NCI-H1694 treated with DMSO at 0.1 percent for 48 hours (cell line): Measurements from ENCODE around the gene PNLDC1.

Source experiments
- DNase-seq: peaks from one replicate; lab custom pipeline; 2025; lab: John Stamatoyannopoulos, UW

PNLDC1 gene, protein sequence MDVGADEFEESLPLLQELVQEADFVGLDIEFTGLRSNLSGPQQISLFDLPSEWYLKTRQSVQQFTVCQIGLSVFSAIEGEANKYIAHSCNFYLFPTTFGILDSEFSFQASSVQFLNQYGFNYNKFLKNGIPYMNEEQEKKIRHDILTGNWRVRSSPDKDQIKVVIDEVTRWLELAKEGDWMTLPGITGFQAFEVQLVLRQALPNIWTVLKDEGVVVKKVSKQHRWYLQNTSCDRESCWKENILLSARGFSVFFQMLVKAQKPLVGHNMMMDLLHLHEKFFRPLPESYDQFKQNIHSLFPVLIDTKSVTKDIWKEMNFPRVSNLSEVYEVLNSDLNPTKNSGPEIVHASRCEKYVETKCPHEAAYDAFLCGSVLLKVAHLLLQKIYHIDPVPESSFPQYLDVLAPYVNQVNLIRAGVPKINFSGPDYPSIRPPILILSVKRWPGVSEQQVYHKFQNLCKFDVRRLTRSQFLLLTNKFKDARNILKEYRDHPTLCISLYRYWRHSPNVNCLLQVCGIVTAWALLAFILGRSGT

DNA sequence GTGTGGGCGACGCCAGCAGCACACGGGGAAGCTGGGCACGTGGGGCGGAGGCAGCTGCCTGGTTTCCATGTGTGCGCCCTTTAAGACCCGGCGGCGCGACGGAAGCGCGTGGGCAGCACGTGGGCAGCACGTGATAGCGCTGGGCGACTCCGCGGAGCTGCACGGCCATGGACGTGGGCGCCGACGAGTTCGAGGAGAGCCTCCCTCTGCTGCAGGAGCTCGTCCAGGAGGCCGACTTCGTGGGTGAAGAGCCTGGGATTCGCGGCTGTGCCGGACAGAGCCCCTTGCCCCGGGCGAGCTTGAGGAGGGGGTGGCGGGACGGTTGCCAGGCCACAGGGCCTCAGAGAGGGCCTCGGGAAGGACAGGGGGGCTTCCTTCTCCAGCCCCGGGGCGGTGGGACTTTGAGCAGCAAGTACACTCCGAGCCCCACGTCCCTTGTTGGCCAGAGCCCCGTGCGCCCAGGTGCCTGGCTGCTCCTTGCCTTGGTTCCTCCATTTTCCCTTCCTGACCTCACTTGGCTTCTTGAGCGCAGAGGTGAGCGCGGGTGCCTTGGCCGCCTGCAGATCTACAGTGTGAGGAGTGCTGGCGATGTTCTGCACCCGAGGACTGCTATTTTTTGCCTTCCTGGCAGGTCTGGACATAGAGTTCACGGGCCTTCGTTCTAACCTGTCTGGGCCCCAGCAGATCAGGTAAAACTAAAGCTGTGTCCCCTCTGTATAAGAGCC is at the start of gene PNLDC1:
Gene PNLDC1 (plus strand): TSS at position 136 of the 725 bp plus-strand sequence. CDS start 32 bp downstream, at position 168.
- DNase-seq, result no peak

DNA sequence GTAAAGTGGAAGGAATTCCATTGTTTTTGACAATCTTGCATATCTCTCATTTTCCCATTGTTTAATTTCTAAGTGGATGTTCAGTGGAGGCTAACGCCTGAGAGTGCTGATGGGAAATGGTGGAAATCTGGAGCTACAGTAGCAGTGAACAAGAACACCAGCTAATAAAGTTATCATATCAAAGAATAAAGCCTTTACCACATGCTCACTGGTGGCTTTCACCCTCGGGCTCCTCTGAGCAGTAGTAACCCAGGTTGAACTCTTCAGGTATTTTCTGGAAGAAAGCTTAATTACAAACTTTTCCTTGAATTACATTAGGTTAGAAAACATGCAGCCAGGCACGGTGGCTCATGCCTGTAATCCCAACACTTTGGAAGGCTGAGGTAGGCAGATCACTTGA is 48.6 kb upstream of the PNLDC1 start:
- no peak for DNase-seq

DNA sequence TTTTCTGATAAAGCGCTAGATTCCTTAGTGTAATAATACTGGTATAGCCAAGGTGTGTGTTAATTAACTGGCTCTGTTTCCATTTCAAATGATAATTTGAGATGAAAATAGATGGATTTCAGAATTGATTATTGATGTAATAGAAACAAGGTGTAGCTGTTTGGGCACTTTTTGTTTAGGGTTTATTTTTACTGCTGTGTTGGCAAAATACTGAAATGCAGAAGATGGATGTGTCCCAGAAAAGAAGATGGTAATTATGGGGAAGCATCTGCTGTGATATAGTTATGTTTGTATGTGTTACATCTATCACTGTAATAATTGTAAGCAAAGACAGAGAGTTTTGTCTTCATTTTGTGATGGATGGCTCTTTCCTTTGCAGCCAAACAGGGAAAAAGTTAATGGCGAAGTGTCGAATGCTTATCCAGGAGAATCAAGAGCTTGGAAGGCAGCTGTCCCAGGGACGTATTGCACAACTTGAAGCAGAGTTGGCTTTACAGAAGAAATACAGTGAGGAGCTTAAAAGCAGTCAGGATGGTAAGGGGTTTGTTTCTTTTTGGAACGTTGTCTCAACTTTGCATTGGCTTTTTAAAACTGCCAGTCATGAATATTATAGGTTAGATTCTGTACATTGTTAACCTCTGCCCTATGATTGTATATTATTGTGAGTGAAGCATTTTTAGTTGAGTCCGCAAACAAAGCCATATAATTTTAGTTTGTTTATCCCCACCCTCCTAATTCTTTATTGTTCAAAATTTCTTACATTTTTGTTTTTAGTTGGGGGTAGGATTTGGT is 46.8 kb upstream of the PNLDC1 start:
- DNase-seq, result no peak

DNA sequence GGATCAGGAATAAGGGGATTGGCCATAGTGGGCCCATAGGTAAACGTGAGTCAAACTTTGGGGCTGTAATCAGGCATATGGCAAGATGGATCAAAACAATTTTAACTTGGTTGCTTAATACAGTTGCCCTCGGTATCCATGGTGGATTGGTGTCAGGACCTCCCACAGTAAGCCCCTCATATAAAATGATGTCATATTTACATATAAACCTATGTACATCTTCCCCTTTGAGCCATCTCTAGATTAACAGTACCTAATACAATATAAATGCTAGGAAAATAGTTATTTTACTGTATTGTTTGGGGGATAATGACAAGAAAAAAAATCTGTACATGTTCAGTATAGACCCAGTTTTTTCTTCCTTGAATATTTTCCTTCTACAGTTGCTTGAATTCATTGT is 45.7 kb upstream of the PNLDC1 start:
- DNase-seq, result no peak

DNA sequence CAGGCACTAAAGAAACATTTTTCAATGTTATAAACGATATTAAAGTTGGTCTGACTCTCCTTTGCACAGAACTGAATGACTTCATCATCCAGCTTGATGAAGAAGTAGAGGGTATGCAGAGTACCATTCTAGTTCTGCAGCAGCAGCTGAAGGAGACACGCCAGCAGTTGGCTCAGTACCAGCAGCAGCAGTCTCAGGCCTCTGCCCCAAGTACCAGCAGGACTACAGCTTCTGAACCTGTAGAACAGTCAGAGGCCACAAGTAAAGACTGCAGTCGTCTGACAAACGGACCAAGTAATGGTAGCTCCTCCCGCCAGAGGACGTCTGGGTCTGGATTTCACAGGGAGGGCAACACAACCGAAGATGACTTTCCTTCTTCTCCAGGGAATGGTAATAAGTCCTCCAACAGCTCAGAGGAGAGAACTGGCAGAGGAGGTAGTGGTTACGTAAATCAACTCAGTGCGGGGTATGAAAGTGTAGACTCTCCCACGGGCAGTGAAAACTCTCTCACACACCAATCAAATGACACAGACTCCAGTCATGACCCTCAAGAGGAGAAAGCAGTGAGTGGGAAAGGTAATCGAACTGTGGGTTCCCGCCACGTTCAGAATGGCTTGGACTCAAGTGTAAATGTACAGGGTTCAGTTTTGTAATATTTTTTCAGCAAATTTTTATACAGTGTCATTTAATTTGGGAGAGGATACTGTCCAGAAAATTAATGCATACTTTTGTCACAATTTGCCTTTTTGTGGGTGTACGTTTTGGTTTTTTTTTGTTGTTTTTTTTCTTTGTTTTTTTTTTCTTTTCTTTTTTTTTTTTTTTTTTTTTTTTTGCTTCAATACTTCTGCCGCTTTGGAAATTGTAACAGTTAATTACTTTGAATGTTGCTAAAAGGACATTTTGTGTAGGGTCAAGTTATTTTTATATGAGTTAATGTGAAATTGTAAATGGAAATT is 44.8 kb upstream of the PNLDC1 start:
- DNase-seq, result no peak

DNA sequence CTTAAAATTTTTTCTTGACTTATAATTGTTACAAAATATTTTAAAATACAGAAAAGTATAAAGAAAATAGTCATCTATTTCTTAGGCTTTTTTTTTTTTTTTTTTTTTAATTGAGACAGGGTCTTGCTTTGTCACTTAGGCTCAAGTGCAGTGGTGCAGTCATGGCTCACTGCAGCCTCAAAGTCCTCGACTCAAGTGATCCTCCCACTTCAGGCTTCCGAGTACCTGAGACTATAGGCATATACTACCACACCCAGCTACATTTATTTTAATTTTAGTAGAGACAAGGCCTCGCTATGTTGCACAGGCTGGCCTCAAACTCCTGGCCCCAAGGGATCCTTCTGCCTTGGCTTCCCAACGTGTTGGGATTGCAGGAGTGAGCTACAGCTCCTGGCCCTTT is 43.6 kb upstream of the PNLDC1 start:
- DNase-seq, result no peak

DNA sequence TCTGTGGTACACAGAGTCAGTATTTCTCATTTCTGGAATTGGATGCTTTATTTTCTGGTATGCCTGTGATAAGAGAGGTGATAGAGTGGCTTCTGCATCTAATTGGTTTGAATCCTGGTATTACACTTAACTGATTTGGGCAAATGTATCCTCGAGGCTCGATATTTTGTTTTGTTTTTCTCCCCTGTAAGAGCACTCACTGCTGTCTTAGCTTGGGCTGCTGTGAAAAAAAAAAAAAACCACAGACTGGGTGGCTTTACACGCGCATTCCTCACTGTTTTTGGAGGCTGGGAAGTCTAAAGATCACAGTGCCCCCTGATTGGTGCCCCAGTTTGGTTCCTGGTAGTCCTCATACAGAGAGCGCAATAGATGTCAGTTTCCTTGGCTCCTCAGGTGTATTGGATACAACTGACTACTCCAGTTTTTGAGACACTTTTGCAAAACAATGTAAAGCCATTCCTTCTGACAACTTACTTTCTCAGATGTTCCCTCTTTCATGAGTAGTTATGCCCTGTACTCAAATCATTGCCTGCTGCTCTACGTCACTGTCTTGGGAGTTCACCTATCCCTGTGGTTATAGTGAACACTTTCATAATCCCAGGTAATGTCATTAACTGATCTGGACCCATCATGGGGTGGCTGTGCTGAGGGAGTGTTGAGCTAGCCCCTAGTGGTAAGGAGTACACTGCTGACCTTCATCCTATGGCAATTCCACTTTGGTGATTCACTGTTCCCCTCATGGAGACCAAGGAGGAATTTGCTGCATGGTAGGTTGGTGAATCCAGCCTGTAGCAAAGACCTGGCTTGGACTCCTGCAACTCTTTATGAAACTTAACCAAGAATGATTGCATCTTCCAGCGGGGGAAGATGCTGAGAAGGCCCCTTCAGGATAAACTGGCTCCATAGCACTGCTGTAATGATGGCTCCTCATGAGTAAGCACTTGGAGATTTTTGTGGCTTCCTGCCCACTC is 41.8 kb upstream of the PNLDC1 start:
- no peak for DNase-seq

DNA sequence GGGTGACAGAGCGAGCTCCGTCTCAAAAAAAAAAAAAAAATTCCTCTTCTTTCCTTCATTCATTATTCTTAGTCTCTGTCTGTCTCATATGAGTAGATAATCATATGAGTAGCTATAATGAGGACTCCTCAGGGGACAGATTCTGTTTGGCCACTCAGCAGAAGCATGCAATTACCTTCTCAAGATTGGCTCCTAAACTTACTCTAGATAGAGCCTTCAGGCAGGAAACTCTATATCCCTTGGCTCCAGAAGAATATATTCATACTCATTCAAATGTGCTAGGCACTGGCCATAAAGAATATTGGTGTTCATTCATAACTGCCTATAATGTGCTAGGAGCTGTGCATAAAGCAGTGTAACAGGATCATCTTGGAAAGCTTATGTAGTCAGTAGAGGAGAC is 40.4 kb upstream of the PNLDC1 start:
- DNase-seq, result no peak

DNA sequence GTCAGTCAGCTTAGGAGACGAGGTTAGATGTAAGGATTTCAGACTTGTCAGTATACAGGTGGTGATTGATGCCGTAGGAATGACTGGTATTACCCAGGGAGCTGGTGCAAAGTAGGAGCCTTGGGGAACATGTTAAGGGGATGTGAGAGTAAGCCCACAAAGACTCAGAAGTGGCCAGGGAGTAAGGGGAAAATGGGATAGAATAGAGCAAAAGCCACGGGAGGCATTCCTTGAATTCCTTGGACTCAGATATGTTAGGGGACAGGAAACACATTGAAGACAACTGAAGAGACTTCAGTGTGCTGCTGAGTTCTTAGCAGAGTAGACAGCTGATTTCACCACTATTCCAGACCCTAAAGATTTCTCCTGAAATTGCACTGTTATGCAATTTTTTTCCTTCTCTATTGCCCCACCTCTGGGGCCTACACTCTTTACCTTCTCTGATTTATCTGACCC is 39.4 kb upstream of the PNLDC1 start:
- DNase-seq, result no peak

DNA sequence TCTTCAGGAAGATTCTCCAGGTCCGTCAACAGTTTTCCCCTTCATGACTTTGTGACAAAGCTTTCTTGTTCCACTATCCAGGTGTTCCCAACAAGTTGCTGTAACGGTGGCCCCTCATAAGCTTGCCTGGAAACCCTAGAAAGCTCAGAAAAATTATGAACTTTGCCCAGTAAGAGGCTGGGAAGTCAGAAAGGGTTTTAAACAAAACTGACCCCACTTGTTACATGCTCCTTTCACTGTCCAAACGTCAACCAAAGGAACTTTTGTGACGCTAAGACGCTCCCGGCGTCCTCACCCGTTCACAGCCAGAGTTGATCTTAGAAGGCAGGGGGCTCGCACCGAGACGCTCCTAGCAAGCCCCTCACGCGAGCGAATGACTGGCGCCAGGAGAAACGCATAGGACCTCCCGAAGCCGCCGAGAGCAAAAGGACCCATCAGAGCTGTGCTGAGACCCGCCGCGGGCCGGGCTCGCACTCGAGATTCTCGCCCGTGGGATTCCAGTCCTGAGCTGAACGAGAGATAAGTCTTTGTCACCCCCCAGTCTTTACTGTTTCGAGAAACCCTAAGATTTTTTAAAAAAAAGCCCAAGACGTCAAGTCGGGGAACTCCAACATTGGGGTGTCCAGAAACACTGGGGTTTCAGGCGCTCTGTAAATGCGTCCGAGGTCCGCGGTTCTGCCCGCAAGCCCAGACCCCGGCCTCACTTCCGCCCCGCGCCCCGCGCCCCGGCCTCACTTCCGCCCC is 38.8 kb upstream of the PNLDC1 start:
- no peak for DNase-seq

DNA sequence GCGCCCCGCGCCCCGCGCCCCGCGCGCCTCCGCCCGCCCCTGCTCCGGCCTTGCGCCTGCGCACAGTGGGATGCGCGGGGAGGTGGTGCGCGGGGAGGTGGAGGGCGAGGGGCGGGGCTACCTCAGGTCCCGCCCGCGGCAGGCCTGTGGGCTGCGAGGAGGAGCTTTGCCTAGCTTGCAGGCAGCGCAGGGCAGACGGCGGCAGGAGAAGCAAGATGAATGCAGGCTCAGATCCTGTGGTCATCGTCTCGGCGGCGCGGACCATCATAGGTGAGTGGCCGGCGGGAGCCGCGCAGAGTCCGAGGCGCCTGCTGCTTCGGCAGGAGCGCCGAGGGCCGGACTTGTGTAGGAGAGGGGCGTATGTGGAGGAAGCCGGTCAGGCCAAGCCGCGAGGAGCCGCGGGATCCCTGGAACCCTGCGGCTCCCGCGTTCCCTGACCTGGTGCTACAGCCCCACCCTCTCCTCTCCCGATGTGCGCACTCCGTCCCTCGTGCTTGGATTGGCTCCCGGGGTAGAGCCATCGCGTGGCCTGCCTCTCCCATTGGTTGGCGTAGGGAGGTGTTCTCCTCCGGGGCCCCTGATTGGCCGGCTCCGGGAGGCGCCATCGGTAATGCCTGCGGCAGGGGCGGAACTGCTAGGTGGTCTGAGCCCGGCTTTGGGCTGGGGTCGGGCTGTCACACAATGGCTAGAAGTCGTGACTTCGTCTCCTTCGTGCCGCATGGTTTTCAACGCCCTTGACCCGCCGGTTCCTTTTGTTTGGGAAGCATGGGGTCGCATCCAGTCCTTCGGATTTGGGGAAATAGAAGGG is 38.0 kb upstream of the PNLDC1 start, which contains the start of gene ACAT2:
Gene ACAT2 (plus strand): TSS at position 173 of the 808 bp plus-strand sequence. CDS start 43 bp downstream, at position 216.
- DNase-seq, result peak; percentile 86

DNA sequence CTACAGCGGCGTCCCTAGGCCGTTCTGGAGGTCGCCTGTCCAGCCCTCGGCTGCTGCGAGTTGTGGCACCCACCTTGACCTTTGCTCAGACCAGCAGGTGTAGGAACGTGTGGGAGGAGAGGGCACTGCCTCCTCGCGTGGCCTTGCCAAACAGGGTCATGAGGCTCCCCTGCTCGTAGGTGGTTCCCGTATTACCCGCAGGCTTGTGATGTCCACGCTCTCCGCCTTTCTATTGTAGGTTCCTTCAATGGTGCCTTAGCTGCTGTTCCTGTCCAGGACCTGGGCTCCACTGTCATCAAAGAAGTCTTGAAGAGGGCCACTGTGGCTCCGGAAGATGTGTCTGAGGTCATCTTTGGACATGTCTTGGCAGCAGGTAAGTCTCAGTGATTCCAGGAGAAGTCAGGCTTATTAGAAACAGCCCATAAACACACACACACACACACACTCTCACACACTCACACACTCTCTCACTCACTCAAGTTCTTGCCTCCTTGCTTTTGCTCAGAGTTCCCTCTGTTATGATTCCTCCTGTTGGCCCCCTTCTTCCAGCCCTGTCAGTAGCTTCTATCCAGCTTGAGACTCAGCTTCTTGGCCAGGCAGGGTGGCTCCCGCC is 37.3 kb upstream of the PNLDC1 start:
- no peak for DNase-seq

DNA sequence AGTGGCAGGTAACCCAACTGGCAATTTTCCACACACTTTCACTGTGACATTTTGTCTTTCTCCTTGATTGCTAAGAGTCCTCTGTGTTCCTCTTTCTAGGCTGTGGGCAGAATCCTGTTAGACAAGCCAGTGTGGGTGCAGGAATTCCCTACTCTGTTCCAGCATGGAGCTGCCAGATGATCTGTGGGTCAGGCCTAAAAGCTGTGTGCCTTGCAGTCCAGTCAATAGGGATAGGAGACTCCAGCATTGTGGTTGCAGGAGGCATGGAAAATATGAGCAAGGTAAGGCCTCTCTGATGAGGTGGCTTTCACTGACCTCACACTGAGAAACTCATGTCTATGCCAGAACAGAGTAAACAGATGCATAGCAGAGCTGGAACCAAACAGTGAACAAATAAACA is 33.2 kb upstream of the PNLDC1 start:
- DNase-seq, result no peak

DNA sequence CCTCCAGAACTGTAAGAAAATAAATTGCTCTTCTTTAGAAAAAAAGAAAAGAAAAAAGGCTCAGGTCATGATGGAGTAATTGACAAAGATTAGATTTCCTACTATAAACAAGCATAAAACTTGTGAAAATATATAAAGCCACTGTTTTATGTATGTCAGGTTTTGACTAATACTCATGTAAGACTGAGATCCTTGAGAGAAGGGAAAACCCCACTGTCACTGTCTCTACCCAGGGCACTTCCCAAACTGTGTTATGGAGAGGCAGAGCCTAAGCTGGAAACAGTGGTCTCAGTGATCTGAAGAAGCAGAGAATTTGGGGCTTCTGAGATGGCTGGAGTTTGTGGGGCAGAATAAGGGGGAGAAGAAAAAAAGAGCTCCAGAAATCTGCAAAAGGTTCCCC is 30.6 kb upstream of the PNLDC1 start:
- no peak for DNase-seq

DNA sequence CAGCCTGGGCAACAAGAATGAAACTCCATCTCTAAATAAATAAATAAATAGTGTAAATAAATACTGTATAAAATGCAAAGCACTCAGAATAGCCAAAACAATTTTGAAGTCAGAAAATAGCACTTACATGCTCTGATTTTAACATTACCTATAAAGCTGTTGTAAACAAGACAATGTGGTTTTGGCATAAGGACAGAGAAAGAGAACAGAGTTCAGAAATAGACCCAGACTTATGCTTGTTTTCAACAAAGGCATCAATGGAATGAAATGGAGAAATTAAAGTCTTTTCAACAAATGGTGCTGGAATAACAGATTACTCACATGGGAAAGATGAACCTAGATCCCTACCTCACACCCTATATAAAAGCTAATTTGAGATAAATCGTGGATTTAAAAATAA is 27.9 kb upstream of the PNLDC1 start:
- DNase-seq, result no peak

DNA sequence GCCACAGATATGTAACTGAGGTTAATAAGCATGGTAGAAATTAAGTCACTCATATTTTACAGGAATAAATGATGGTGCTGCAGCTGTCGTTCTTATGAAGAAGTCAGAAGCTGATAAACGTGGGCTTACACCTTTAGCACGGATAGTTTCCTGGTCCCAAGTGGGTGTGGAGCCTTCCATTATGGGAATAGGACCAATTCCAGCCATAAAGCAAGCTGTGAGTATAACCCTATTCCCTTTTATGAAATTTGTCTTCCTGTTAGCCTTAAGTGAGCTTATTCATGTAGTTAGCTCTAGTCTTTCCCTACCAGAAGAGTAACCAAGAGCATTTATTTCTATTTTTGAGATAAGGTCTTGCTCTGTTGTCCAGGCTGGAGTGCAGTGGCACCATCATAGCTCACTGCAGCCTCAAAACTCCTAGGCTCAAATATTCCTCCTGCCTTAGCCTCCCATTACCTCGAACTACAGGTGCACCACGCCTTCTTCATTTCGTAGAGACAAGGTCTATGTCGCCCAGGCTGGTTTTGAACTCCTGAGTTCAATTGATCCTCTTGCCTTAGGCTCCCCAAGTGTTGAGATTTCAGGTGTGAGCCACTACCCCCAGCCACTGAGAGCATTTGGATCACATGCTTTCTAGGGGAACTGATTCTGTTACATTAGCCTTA is 22.7 kb upstream of the PNLDC1 start:
- DNase-seq, result no peak

DNA sequence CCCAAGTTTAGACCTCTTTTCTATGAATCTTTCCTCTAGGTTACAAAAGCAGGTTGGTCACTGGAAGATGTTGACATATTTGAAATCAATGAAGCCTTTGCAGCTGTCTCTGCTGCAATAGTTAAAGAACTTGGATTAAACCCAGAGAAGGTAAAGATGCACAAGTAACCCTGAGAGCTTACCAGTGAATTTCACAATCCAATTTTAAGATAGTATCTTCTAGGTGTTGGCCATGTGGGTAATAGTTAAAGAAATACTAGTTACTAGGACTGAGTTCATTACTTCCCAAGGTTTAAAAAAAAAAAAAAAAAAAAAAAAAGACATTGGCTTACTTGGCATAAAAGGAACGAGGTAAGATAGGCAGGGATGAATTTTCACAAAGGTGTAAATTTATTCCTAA is 21.9 kb upstream of the PNLDC1 start:
- no peak for DNase-seq
